ENCODE data around the gene KCP.

Gene KCP

DNA sequence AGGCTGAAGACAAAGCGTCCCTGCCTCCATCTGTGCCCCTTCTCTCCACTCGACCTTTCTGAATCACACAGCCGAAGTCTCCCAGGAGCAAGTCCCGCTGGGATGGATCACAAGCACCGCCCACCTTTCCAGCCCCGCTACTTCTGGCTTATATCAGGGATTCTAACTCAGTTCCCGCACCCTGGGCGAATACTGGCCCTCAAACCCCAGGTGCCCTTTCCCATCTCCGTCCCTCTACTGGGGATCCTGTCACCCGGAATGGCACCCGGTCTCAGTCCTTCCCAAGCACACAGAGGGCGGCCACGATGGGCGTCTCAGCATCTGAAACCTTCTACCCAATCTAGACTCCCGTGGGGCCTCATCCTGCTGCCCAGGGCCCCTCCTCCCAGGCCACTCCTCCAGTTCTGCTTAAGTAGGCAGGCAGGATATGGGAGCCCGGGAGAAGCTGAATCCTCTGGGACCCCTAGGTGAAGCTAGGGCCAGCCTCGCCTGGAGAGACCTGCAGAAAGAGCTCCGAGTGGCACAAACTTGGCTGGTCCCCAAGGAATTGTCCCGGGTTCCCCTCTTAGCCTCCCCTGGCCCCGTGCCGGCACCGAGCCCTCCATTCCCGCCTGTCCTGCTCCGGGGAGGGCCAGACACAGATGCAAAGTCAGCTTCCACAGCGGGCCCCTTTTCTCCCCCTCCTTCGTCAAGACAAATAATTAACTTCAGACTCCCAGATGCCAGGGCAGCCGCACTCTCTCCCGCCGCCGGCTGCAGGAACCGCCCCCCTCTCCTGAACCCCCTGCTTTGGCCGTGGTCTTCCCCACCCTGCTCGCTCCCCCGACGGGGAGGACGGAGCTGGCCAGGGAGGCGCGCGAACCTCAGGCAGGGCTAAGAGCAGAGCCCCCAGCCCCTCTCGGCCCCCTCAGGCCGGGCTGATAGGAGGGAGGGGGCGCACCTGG, 612 bp downstream of the KCP start:
- peak overlapping the region; percentile 55 for H3K4me3 ChIP-seq (ENCODE audit: low read depth, low read length)
- TF ChIP-seq, protein P1, sequence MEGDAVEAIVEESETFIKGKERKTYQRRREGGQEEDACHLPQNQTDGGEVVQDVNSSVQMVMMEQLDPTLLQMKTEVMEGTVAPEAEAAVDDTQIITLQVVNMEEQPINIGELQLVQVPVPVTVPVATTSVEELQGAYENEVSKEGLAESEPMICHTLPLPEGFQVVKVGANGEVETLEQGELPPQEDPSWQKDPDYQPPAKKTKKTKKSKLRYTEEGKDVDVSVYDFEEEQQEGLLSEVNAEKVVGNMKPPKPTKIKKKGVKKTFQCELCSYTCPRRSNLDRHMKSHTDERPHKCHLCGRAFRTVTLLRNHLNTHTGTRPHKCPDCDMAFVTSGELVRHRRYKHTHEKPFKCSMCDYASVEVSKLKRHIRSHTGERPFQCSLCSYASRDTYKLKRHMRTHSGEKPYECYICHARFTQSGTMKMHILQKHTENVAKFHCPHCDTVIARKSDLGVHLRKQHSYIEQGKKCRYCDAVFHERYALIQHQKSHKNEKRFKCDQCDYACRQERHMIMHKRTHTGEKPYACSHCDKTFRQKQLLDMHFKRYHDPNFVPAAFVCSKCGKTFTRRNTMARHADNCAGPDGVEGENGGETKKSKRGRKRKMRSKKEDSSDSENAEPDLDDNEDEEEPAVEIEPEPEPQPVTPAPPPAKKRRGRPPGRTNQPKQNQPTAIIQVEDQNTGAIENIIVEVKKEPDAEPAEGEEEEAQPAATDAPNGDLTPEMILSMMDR (conservative IDR thresholded peaks at IDR 0.05; ENCODE audit: low read depth, low read length): no peak
- DNase-seq (ENCODE audit: low read depth): peak; percentile 67

DNA sequence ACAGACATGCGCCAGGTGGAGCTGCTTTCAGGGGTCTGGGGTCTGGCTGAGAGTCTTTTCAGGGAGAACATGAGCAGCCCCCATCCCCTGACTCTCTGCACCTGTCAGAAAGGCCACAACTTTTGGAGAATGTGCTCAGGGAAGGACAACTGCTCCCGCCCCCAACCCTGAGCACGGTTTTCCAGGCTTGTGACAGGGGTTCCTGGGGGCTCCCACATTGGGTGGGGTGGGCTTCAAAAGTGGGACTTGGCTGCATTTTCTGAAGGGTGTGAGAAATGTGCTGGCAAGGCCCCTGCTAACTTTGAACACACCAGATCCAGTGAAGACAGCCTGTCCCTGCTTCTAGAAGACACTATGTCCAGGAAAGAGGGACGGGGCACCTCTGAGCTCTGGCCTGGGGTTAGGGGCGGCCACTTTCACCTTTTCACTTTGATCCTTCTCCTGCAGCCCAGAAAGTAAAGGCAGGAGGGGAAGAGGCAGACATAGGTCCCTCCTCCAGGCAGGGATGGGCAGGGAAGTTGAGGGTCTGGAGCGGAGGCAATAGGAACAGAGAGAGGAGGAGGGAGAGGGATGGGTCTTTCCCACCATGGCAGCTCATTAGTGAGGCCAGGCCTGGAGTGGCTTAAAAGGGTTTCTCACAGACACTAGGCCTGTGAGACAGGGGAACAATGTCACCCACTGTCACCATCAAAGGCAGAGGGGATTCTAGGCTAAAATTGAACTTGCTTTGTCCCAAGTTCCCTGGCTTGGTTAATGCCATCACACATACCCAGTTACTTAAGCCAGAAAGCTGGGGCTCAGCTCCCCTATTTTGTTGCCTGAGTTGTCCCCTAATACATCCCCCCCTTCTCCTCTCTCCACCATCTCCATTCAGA, 1.5 kb downstream of the KCP start:
- DNase-seq (ENCODE audit: low read depth): no peak
- TF ChIP-seq, protein P1 (conservative IDR thresholded peaks at IDR 0.05; ENCODE audit: low read depth, low read length): no peak
- peak overlapping the region; percentile 55 for H3K4me3 ChIP-seq (ENCODE audit: low read depth, low read length)

DNA sequence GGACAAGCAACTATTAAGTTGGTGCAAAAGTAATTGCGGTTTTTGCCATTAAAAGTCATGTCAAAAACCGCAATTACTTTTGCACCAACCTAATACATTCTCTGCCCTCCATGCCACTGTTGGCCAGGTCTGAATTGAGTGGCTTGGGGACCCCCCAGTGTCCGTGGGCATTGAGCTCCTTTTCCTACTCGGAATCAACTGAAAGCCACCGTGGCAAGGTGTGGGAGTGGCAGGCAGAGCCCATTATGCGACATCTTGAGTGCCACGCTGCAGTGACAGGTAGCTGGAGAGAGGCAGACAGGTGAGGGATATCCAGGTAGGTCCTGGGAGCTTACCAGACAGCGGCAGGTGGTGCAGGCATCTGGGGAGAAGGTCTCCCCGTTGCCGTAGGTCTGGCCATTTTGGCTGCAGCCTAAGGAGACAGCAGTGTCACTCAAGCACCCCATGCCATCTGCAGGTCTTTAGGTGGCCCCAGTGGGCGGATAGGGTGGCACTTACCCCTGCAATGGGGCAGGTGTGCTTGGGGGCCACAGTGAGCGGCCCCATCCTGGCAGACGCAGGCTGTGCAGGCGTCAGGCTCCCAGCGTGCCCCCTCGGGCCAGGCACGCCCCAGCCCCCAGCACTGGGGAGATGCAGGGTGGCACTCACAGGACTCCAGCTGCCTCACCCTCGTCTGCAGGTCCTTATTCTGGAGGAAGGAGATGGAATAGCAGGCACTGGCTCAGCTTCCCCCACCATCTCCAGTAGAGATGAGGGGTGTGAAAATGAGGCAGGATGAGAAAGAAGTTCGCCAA, 3.5 kb downstream of the KCP start:
- no peak for DNase-seq (ENCODE audit: low read depth)
- TF ChIP-seq, protein P1 (conservative IDR thresholded peaks at IDR 0.05; ENCODE audit: low read depth, low read length): no peak
- no peak overlapping the region for H3K4me3 ChIP-seq (ENCODE audit: low read depth, low read length)

DNA sequence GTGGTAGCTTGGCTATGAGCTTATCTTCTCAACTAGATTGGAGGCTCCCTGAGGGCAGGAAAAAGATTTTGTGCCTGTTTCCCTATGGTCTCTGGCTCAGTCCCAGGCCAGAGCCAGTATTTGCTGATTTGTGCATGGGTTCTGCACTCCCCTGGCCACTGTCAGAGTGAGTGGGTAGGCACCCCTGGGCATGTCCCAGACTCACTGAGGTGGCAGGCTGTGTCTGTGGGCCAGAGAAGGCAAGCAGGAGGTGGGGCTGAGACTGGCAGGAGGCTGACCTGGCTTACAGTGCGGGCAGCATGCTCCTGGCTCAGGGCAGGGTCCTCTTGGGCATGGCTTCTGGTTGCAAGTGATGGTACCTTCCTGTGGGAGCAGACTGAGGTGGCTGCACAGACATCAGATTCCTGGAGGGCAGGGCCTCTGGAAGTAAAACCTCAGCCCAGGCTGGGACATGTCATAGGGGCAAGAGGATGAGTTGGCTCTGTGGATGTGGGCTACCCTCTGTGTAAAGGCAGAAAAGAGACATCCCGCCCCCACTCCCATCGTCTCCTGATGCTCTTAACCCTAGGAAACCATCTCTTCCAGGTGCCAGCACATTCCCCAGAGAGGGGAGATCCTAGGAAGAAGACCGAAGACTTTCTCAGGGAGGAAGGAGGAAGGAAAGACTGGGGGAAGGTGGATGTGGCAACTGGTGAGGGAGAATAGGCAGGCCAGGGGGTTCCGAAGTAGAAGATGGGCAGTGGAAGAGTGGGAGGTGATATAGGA, 4.3 kb downstream of the KCP start:
- DNase-seq (ENCODE audit: low read depth): no peak
- TF ChIP-seq, protein P1 (conservative IDR thresholded peaks at IDR 0.05; ENCODE audit: low read depth, low read length): no peak
- H3K4me3 ChIP-seq (ENCODE audit: low read depth, low read length): no peak overlapping the region

DNA sequence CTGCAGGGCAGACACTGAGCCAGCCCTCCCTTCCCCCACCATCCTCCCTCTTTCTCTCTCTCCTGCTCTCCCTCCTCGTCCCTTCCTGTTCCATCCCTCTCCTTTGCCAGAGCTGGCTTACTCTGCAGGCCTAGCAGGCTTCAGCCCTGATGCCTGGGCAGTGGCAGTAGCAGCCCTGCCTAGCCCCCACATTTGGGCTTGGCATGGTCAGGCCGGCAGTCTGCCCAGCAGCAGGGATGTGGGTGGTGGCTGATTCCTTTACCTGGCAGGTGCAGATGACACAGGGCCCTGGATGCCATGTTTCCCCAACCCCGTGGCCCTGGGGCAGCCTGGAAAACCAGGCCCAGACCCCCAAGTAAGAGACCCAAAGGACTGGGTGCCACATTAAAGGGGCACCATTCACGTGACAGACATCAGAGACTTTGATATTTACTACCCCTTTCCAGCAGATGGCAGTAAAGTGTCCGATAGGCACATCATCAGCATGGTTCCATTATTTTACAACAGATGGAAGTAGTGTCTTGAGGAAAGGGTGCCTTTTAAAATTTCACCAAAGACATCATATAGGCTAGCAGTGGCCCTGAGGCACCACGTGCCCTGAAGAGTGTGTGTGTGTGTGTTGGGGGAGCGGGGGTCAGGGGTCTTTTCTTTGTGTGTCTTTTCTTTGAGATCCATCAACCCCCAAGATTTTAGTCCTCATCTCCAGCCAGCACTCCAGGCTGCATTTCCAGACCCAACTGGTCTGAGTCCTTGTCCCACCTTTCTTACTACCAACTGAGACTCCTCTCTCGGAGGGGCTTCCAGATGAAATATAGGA, 5.9 kb downstream of the KCP start:
- DNase-seq (ENCODE audit: low read depth): peak; percentile 76
- H3K4me3 ChIP-seq (ENCODE audit: low read depth, low read length): no peak overlapping the region
- TF ChIP-seq, protein P1 (conservative IDR thresholded peaks at IDR 0.05; ENCODE audit: low read depth, low read length): peak; percentile 69

Measured in choroid plexus epithelial cell (primary cell).